Activated naive CD4-positive, alpha-beta T cell treated with anti-CD3 and anti-CD28 coated beads, Interleukin-2, amount 50 U/mL, for 16 hours (primary cell): Measurements from ENCODE around the gene CPN2.
A peak's percentile ranks its signal among the peaks of the same experiment; 100 is the strongest.

Experiments
- DNase-seq: peaks from one replicate; pipeline ENCODE4 v3.0.0-alpha.2; 2020

The CPN2 gene

DNA sequence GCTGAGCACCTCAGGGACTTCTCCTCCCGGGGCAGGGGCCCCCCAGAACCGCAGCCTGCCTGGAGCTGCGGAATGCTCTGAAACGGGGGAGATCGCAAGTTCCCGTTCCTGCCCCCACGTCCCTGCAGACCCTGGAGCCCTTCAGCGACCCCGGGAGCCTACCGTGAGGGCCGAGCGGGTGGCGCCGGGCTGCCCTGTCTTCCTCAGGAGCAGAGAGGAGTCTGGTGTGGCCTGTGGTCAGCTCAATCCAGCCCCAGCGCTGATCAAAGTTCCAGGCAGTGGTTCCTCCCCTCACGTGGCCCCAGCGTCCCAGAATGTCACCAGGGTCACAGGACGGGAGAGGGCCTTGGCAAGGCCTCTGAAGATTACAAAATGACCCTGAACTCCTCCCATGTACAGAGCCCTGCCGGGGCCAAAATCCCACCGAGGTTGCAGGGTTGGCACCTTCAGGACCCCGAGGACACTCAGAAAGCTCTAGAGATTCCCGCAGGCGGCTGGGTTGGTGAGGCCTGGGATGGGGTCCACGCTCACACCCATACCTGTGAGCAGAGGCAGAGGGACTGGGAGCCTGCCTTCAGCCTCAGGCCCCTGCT, at the start of gene CPN2:
CPN2 (minus strand) TSS at position 249 of the 593 bp plus-strand sequence. CDS start 8,626 bp downstream, outside the sequence.
- DNase-seq: no peak

GRCh38 chr3:194399874-194400411, 48.8 kb upstream of the CPN2 start:
- no peak for DNase-seq

GRCh38 chr3:194399166-194399565, 48.0 kb upstream of the CPN2 start, which contains the start of gene GP5:
GP5 (minus strand) TSS chr3:194399266; CDS start chr3:194398282, 984 bp downstream.
- DNase-seq: no peak

DNA sequence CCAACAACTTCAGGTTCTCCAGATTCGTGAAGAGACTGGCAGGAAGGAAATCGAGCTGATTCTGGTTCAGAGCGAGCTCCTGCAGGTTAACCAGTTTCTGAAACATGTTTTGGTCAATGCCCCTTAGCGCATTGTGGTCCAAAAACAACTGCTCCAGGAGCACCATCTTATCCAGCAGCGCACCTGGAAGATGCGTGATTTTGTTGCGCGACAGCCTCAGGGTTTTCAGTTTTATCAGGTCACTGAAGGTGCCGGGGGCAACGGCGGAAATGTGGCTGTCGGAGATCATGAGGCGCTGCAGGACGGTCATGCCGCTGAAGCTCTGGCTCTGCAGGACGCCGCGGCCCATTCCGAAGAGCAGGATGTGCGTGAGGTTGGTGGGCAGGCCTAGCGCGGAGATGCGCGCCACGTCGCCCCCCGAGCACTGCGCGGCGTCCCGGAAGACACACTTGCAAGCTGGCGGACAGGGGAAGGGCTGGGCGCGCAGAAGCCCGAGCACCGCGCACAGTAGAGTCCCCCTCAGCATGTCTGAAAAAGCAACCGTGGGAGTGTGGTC, 46.7 kb upstream of the CPN2 start:
- DNase-seq: peak; percentile 41

DNA sequence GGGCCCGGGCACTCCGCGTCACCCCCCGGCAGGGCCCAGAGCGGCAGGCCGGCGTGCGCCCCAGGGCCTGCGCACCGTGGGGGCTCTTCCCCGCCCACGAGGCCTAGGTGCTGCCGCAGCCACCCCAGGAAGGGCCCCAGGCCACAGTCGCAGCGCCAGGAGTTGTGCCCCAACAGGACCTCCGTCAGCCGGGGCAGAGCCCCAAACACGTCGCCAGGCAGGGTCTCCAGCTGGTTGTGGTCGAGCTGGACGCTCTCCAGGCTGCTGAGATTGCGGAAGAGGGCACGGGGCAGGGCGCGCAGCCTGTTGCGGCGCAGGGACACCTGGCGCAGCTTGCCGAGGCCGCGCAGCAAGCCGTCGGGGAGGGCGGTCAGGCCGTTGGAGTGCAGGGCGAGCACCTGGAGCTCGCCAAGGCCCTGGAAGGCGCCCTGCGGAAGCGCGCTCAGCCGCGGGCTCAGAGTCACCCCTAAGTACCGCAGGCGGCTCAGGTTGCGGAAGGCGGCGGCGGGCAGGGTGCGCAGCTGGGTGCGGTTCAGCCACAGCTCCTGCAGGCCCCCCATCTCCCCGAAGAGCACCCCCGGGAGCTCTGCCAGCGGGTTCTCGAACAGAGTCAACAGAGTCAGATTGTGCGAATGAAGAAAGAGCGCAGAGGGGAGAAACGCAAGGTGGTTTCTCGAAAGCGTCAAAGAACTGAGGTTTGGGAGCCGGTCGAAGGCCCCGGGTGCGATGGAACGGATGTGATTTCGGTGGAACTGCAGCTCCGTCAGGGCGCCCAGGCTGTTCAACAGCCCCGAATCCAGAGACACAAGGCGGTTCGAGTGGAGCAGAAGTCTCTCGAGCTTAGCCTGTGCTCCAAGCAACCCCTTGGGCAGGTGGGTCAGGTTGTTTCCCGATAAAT, 46.0 kb upstream of the CPN2 start:
- DNase-seq: peak; percentile 46

- no peak for DNase-seq
Observed at GRCh38 chr3:194396539-194396858, 45.4 kb upstream of the CPN2 start.

DNA sequence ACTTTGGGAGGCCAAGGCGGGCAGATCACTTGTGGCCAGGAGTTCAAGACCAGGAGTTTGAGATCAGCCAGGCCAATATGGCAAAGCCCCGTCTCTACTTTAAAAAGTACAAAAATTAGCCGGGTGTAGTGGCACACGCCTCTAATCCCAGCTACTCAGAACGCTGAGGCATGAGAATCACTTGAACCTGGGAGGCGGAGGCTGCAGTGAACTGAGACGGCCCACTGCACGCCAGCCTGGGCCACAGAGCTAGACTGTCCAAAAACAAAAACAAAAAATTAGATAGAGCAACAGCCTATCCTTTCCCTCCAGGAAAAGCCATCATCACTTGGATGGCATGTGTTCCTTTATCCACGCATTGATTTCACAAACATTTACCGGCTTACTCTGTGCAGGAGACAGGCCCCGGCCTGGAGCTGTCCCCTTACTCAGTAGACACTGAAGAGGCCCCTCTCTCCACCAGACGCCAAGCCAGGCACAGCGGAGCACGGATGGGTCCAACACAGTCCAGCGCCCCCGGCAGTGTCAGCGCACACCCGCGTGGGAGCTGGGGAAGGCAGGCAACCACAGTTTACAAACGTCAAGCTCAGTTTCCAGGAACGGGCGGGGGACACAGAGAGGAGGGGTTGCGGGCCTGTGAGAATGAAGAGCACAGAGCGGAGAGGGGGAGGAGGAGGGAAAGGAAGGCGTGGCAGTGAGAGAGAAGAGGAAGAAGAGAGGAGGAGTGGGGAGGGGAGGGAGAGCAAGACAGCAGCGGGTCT, 44.8 kb upstream of the CPN2 start:
- DNase-seq: peak; percentile 69

DNA sequence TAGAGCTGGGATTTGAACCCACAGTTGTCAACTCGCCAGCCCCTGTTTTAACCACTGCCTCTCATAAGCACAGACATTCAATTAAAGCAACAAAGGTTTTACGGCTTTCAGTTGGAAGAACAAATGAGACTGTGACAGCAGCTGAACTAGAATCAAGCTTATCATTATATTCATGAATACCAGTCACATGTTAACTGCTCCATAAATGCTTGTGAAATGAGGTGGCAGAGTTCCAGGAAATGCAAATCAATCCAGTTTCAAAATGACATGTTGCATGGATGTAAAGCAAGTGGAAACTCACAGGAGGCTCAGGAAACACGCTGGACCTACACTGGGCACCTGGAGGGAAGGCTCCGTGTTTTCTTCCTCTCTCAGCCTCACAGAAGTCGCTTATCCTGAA, 44.1 kb upstream of the CPN2 start:
- no peak for DNase-seq

DNA sequence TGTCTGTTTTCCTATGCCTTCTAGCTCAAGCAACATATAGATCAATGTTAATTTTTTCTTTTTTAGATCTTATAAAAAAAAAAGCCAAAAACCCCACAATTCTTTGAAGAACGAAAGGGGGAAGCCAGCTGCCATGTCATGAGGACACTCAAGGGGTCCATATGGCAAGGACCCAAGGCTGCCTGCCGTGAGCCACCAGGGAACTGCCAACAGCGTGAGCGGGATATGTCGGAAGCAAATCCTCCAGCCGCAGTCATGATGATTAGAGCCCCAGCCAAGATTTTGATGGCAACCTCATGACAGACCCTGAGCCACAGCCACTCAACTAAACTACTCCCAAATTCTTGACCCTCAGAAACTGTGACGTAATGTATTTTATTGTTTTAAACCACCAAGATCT, 41.4 kb upstream of the CPN2 start:
- DNase-seq: no peak

DNA sequence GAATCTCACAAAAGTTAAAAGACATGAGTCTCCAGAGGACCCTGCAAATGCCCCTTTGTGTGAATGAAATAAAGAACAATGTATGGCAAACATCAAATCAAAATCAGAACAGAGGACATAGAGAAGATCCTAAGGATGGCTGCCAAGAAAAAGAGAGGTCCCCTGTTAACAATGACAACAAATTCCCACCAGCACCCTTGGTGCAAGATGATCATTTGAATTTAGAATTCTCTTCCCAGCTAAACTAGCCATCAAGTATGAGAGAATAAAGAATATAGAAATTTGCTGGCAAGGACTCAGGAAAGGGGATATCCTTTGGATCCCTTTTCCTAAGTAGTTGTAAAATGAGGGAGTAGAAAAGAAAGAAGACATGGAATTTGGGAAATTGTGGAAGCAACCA, 39.7 kb upstream of the CPN2 start:
- no peak for DNase-seq

- no peak for DNase-seq
Observed at GRCh38 chr3:194389269-194389668, 38.1 kb upstream of the CPN2 start.

DNA sequence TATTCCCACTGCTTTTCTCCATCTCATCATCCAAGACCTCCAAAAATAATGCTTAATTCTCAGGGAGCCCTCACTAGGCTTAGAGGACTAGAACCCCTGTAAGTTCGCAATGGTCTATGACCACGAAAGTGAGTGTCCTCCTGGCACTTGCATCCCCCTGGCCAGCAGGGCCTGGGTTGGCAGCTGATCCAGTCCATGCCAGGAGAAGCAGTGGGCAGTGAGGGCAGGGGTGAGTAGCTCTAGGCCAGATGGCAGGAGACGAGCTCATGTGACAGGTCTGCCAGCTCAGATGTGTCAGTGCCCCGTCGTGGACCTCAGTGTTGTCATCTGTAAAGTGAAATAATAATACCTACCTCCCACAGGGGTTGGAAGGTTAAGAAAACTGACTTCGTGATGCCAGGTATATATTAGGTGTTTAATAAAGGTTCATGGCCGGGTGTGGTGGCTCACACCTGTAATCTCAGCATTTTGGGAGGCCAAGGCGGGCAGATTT, 36.8 kb upstream of the CPN2 start:
- no peak for DNase-seq

- DNase-seq: no peak
Observed at GRCh38 chr3:194387276-194387675, 36.1 kb upstream of the CPN2 start.

DNA sequence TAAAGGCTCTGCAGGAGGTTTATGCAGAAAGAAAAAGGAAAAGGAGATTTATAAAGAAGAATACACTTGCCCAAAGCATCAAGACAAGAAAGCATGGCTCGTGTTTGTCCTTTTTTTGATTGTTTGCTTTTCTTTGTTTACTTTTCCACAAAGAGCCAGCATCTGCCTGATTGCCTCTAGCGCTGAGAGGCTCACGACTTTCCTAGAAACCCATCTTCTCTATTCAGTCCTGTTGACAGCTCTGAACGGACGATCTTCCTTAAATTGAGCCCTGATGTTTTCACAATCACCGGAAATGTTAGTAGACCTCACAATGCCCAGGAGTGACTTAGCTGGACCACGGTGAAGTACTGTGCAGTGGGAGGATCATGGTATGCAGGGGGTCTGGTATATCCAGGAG, 35.5 kb upstream of the CPN2 start:
- DNase-seq: no peak

DNA sequence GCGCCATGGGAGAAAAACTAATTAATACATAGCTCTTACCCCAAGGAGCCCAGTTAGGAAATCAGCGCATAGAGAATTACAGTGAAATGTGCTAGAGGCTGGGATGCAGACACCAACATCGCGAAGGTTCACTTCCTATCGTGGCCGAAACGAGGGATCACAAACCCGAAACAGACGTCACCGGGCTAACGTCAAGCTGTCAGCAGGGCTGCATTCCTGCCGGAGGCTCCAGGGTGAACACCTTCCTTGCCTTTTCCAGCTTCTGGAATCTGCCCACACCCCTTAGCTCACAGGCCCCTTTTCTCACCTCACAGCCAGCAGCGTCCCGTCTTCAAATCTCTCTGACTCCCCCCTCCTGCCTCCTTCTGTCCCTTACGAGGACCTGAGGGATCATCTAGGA, 34.9 kb upstream of the CPN2 start:
- no peak for DNase-seq

GRCh38 chr3:194384569-194385001, 33.5 kb upstream of the CPN2 start:
- DNase-seq: no peak

DNA sequence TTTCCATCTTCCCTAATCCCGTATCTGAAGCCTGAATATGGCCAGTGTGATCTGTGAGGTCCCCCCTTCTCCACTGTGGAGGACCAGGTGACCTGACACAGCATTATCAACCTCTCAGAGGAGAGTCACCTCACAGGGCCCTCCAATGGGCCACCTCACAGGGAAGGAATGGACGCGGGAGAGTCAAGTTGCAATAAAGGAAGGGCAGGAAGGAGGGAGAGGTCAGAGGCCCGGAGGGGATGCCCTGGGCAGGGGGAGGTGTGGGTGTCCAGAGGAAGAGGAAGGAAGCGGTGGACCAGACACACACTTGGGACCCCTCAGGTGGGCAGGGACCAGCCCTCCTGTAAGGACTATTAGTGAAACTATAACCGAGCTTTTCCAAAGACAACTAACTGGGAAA, 33.0 kb upstream of the CPN2 start:
- DNase-seq: no peak

GRCh38 chr3:194383276-194383940, 32.3 kb upstream of the CPN2 start:
- DNase-seq: no peak

DNA sequence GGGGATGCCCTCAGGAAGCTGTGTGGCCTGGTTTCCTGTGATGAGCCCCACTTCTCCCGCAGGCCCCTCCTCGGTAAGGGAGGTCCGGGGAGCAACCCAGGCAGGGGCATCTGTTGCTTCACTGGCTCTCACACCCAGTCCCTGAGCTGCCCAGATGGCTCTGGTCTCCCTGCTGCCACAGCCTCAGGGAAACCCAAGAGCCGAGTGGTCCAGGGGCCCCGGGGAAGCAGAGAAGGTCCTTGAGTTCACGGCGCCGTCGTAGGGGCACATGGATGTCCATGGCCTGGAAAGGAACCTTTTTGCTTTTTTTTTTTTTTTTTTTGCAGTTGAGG, 31.7 kb upstream of the CPN2 start:
- no peak for DNase-seq

DNA sequence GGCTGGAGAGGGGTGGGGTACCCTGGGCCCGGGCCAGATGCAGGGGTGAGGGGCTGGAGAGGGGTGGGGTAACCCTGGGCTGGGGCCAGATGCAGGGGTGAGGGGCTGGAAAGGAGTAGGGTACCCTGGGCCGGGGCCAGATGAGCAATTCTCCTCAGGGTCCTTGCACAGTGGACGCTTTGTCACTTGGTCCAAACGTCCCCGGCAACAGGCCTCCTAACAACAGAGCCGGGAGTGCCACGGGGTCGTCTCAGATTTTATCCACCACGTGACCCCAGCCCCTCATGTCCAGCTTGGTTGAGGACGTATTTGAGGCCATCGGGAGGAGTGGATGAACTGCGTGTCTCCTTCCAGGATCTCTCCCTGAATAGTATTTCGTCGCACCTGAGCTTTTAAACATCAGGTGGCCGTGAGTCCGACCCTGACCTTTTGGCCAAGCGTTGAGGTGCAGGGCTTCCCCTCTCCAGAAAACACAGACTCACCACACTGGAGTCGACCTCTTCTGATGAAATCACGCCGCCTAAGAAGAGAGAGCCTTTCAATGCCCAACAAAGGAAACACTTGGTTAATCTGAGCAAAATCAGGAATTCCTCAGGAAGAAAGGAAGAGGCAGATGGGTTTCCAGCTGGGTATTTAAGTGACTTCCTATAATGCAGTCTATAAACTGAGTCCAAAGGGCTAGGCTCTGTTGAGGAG, 31.2 kb upstream of the CPN2 start:
- DNase-seq: no peak

- DNase-seq: no peak
Observed at GRCh38 chr3:194381460-194381875, 30.3 kb upstream of the CPN2 start.

DNA sequence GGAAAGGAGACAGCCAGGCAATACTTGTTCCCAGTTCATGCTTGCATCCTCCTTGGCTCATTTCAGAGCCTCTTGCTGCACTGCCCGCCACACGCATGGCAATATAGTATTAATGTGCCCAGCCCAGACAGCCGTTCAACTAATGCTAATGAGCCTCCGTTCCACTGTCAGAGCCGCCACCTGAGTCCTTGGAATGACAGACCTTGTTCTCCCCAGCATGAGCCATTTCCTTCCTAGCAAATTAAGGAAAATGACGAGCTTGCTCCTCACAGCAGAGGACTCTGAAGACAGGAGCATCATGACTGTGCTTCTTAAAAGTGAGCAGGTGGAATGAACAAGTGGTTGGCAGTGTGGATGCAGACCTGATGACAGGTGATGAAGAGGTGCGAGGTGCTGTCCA, 29.2 kb upstream of the CPN2 start:
- no peak for DNase-seq
